GM12875 (cell line): ENCODE data around the gene CDKN2B-AS1.

ENCODE experiments used
- H3K4me3 ChIP-seq: one replicate; pipeline ENCODE4 v1.5.1; 2011; ENCODE audit warnings: low read depth, low read length, control low read depth
- TF ChIP-seq, protein P1 (sequence below): IDR thresholded peaks from 2 replicates; pipeline ENCODE4 v1.5.1; 2011; ENCODE audit warnings: low read depth, mild to moderate bottlenecking, control low read depth, inconsistent platforms, low read length, moderate library complexity, borderline replicate concordance; ENCODE audit not compliant: insufficient read depth

CDKN2B-AS1 gene

DNA sequence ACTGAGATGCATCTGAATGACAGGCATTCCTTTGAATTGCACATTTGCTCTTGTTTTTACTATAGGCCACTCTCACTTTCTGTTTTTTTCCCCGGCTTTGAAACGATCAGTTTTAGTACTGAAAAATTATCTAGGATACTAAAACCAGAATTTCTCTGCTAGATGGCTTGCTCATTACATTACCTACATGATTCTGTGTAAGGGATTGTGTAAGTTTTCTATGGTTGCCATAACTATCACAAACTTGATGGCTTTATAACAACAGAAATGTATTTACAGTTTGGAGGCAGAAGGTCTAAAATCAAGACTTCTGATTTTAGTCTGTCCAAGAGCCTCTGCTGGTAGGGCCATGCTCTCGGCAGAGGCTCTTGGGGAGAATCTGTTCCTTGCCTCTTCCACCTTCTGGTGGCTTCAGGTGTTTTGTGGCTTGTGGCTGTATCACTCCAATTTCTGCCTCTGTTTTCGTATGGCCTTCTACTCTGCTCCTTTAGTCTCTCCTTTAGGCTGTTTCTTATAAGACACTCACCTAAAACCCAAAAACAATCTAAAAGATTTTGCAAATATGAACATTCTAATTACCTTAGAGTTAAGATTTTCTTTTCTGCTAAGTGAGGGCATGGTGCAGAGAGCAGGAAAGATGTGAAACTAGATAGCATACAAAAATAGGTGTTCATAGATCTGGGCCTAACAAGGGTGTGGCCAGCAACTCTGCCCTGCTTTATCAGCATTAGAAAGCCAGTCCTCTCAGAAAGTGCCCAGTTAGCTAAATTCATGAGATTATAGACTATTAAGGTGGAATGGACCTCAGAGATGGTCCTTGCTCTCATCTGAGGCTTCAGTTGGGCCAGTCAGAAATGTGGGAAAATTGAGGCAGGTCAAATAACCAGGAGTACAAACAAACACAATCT, 107.8 kb downstream of the CDKN2B-AS1 start:
- H3K4me3 ChIP-seq = no peak overlapping the region
- TF ChIP-seq, protein P1, sequence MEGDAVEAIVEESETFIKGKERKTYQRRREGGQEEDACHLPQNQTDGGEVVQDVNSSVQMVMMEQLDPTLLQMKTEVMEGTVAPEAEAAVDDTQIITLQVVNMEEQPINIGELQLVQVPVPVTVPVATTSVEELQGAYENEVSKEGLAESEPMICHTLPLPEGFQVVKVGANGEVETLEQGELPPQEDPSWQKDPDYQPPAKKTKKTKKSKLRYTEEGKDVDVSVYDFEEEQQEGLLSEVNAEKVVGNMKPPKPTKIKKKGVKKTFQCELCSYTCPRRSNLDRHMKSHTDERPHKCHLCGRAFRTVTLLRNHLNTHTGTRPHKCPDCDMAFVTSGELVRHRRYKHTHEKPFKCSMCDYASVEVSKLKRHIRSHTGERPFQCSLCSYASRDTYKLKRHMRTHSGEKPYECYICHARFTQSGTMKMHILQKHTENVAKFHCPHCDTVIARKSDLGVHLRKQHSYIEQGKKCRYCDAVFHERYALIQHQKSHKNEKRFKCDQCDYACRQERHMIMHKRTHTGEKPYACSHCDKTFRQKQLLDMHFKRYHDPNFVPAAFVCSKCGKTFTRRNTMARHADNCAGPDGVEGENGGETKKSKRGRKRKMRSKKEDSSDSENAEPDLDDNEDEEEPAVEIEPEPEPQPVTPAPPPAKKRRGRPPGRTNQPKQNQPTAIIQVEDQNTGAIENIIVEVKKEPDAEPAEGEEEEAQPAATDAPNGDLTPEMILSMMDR = no peak

DNA sequence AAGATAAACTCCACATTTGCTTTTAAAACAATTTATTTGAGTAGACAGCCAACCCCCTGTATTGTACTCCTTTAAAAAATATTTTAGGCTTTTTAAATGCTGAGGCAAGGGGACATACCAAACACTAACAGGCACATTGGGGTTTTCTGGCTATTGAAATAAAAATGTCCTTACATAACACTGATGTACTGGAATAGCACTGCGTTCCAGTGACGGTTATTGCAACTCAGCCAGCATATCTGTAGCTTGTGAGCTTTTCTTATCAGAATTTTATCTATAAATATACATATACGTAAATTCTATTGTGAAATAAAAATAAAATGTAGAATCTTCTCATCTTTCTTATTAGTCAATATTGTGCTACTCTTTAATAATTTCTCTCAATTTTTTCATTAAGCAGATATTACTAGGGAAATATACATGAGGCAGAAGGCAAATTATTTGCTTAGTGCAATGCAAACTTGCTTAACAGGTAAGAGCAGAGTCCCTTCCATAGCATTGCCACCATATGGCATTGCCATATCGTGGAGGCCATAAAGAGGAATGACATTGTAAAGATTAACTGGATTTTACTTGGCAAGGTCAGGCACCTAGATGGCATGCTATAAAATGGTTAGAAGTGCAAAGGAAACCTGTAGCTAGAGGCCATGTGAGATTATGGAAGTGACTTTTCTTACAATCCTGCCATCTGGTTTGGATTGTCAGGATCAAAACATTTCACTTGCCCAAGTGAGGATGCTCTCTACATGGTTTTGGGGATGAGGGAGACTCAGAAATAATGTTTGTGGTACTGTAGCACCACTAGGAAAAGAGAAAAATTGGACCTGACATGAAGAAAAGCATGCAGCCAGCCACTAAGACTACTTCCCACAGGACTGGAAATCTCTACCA, 109.3 kb downstream of the CDKN2B-AS1 start:
- no peak overlapping the region for H3K4me3 ChIP-seq
- TF ChIP-seq, protein P1 = no peak

DNA sequence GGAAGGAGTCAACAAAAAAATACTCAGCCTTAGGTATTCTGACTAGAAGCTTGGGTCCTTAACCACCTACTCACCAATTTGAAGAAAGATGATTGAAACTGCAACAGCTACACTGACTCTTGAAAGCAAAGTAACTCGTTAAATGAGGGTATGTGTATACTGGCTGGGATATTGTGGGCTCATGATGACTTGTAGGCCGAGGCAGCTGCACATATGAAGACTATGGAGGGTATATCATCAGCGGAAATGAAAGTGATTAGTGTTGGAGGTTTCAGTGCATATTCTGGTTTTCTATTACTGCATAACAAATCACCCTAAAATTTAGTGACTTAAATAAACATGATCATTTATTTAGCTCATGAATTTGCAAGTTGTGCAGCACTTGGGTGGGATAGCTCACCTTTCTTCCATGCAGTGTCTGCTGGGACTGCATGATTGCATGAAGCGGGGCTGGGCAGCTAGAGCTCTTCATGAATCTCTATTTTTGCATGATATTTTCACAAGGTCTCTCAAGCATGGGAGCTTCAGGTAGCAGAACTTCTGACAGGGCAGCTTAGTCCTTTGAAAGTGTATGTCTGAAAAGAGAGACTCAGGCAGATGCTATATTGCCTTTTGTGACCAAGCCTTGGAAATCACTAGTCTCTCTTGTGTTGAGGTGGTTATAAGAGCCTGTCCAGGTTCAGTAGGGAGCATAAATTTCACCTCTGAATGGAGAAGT, 110.6 kb downstream of the CDKN2B-AS1 start:
- no peak overlapping the region for H3K4me3 ChIP-seq
- TF ChIP-seq, protein P1 = no peak

DNA sequence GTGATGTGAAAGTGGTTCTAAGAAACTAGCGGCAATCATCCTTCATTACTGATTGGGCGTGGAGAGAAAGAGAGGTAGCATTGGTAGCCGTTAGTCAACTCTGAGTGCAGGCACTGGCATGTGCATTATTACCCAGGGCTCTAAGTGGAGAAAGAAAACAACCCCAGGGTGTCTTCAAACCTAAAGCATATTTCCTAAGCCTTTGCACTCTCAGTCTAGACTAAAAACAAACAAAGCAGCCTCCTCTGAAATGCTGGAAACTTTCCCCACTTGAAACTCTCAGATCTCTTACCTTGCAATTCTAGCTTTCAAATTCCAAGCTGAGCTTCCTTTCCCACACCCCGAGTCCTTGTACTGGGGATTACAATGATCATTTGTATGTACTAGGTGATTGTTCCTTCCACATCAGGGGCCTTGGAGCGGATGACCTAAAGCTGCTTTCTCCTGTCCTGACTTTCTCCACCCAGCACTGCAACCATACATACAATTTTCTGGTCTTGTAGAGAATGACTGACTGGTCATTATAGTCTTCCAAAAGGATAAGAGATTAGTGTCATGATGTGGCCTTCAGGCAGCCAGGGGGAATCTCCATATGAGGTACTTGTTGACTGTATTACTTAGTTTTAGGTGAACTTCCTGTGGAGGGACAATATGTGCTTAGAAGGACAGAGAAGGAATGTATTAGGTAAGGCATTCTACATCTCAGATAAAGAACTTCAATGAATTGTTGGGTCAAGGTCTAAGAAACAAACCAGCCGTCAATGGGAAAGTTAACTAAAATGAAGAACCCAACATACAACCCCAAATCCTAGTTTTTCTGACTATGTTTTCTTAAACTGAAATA, 112.8 kb downstream of the CDKN2B-AS1 start:
- TF ChIP-seq, protein P1 = no peak
- H3K4me3 ChIP-seq = no peak overlapping the region

DNA sequence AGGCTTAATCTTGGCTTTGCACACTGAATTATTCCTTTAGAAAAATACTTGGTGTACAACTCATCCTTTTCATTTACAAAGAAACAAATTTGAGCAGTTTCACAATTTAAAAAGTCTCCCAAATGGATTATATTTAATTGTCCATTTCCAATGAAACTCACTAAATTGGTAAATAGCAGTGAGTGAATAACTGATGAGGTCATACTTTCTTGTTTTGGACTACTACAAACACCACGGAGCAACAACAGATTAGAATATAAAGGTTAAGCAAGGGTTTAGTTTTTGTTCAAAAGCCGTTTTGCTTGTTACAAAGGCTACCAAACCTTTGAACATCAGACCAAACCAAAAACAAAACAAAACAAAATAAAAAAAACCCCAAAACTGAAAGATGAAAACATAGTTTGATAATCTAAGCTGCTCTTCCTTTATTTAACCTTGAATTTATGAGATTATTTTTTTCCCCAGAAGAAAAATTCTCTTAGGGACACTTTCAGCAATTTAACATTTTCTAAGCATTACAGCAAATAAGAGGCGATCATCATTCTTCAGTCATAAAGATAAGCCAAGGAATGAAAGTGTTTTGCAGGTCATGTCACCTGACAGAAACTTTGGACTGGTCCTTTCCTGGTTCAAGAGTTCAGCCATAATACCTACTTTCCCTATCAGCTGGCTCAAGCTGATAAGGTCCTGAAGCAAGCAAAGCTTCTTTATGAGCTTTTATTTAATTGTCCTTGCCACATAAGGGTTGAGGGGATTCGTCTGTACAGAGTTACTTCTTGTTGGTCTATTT, 114.2 kb downstream of the CDKN2B-AS1 start:
- TF ChIP-seq, protein P1 = no peak
- no peak overlapping the region for H3K4me3 ChIP-seq
